ENCODE data around the gene GRIK3.
"Not testable (repeated sequence)": the region's sequence is repeated elsewhere in the genome, so short reads cannot be mapped to it uniquely, and the experiment has no call there.

The GRIK3 gene

DNA sequence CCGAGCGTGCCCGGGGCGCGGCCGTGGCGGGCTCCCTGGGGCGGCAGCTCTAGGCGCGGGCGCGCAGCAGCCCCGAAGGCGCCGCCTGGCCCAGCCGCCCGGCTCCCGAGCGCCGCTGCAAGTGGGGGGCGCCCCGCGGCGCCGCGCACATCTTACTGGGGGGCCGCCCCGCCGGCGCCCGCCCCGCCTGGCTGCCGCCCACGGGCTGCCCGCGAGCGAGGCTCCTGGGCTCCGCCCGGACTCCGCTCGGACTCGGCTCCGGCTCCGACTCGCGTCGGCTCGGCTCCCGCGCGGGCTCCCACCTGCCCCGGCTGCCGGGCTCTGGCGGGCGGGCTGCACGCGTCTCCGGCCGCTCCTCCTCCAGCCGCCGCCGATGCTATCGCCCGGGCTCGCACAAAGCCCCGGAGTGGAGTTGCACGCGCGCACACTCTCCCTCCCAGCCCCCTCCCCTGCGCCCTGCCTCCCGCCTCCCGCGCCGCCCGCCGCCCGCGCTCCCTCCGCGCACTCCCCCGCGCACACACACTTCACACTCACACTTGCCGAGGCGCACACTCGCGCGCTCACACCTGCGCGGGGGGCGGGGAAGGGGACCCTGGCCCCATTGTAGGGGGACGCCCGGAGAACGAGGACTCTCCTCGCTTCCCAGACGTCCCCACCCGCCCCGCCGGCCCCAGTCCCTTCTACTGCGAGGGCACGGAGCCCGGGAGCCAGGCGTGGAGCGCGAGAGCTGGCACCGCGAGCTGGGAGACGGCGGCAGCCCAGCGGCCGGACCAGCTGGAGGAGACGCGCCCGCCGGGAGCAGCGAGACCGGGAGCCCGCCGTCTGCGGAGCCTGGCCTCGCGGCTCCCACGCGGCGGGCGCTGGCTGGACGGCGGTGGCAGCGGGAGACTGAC lies at the start of gene GRIK3:
GRIK3 (minus strand) TSS at position 395 of the 893 bp plus-strand sequence. CDS start 407 bp downstream, outside the sequence.
- no peak within 1 kb of the TSS for H3K4me3 ChIP-seq (ENCODE audit: low read depth, low read length)
- POLR2A ChIA-PET: no interaction called here
- DNase-seq (ENCODE audit: low read depth, low spot score): no peak
- TF ChIP-seq, protein P1, sequence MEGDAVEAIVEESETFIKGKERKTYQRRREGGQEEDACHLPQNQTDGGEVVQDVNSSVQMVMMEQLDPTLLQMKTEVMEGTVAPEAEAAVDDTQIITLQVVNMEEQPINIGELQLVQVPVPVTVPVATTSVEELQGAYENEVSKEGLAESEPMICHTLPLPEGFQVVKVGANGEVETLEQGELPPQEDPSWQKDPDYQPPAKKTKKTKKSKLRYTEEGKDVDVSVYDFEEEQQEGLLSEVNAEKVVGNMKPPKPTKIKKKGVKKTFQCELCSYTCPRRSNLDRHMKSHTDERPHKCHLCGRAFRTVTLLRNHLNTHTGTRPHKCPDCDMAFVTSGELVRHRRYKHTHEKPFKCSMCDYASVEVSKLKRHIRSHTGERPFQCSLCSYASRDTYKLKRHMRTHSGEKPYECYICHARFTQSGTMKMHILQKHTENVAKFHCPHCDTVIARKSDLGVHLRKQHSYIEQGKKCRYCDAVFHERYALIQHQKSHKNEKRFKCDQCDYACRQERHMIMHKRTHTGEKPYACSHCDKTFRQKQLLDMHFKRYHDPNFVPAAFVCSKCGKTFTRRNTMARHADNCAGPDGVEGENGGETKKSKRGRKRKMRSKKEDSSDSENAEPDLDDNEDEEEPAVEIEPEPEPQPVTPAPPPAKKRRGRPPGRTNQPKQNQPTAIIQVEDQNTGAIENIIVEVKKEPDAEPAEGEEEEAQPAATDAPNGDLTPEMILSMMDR (IDR thresholded peaks at IDR 0.05; ENCODE audit: insufficient read depth, low read length, missing control alignments): no peak
- CTCF ChIA-PET: no interaction called here

DNA sequence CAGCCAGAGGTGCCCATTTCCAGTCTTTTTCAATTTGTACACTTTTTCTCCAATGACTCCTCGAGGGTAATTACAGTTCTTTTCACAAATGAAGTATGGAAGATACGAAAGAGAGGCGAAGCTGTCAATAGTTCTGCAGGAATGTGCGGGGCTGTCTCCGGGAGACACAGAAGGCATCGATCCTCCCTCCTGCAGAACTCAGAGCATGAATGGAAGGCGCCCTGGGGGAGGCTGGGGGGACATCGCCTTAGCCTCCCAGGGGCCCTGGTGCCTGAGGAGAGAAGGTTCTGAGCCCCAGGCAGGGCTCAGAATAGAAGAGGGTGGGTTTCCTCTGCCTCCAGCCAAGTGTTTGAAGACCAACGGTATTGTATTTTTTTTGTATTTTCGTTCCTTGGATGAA lies 49.7 kb upstream of the GRIK3 start:
- TF ChIP-seq, protein P1 (IDR thresholded peaks at IDR 0.05; ENCODE audit: insufficient read depth, low read length, missing control alignments): no peak
- no peak overlapping the region for H3K4me3 ChIP-seq (ENCODE audit: low read depth, low read length)
- CTCF ChIA-PET: no interaction called here
- no peak for DNase-seq (ENCODE audit: low read depth, low spot score)
- POLR2A ChIA-PET: no interaction called here

DNA sequence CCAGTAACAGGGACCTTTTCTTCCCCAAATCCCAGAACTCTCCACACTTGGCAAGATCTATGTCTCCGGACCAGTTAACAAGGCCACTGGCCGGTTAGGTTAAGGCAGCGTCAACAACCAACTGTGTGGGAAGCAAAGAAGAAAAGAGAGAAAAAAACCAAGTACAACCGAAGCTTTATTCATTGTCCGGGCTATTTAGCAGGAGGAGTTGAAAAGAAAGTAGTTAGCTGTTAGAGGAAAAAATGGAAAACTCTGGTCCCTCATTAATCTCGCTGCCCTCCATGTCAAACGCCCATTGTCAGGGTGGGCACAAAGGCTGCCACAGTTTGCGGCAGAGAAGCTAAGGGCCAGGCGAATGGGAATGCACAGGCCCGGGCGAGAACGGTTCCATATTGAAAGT lies 49.3 kb upstream of the GRIK3 start:
- TF ChIP-seq, protein P1 (IDR thresholded peaks at IDR 0.05; ENCODE audit: insufficient read depth, low read length, missing control alignments): no peak
- POLR2A ChIA-PET: no interaction called here
- DNase-seq (ENCODE audit: low read depth, low spot score): no peak
- CTCF ChIA-PET: no interaction called here
- no peak overlapping the region for H3K4me3 ChIP-seq (ENCODE audit: low read depth, low read length)

DNA sequence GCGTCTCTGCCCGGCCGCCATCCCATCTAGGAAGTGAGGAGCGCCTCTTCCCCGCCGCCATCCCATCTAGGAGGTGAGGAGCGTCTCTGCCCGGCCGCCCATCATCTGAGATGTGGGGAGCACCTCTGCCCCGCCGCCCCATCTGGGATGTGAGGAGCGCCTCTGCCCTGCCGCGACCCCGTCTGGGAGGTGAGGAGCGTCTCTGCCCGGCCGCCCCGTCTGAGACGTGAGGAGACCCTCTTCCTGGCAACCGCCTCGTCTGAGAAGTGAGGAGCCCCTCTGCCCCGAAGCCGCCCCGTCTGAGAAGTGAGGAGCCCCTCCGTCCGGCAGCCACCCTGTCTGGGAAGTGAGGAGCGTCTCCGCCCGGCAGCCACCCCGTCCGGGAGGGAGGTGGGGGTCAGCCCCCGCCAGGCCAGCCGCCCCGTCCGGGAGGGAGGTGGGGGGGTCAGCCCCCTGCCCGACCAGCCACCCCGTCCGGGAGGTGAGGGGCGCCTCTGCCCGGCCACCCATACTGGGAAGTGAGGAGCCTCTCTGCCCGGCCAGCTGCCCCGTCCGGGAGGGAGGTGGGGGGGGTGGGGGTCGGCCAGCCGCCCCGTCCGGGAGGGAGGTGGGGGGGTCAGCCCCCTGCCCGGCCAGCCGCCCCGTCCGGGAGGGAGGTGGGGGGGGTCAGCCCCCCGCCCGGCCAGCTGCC lies 46.1 kb upstream of the GRIK3 start:
- H3K4me3 ChIP-seq (ENCODE audit: low read depth, low read length); POLR2A ChIA-PET; CTCF ChIA-PET; DNase-seq (ENCODE audit: low read depth, low spot score): not testable (repeated sequence)

DNA sequence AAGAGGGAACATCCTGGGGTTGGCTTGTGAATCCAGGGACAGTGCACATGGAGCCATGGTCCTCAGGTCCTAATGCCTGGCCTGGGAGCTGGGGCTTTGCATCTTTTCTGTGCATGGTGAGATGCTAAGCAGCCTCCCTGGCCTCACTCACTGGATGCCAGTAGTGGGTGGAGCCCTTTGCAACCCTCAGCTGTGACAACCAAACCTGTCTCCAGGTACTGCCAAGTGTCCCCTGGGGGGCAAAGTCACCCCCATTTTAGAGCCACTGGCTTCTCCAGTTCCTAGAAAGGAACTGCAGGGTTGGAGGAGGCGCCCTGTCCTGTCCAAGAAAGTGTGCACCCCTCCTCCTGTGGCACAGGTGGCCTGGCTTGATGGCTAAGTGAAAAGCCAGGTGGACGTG lies 44.6 kb upstream of the GRIK3 start:
- POLR2A ChIA-PET: no interaction called here
- no peak for DNase-seq (ENCODE audit: low read depth, low spot score)
- H3K4me3 ChIP-seq (ENCODE audit: low read depth, low read length): no peak overlapping the region
- TF ChIP-seq, protein P1 (IDR thresholded peaks at IDR 0.05; ENCODE audit: insufficient read depth, low read length, missing control alignments): no peak
- CTCF ChIA-PET: no interaction called here

DNA sequence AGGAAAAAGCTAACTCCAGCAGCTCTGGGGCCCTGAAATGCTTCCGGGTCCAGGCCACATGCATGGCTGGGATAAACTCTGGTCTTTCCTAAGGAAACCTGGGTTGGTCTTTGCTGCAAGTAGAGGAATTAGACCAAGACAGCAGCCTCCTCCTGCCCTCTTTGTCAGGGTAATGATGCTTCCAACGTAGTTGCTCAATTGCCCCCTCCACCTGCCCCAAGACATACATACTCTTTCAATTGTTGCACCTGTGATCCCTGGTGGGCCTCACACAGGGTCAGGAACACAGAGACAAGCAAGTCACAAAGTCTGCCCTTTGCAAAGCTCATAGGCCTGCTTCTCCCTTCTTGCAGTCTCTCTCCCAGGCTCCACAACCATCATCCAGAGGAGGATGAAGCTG lies 41.9 kb upstream of the GRIK3 start:
- TF ChIP-seq, protein P1 (IDR thresholded peaks at IDR 0.05; ENCODE audit: insufficient read depth, low read length, missing control alignments): no peak
- no peak overlapping the region for H3K4me3 ChIP-seq (ENCODE audit: low read depth, low read length)
- ChIA-PET CTCF (no interaction called here), POLR2A (no interaction called here)
- no peak for DNase-seq (ENCODE audit: low read depth, low spot score)
